ENCODE measurements around the gene THAP3.
"Not testable (repeated sequence)": the region's sequence is repeated elsewhere in the genome, so short reads cannot be mapped to it uniquely, and the experiment has no call there.

Gene THAP3

DNA sequence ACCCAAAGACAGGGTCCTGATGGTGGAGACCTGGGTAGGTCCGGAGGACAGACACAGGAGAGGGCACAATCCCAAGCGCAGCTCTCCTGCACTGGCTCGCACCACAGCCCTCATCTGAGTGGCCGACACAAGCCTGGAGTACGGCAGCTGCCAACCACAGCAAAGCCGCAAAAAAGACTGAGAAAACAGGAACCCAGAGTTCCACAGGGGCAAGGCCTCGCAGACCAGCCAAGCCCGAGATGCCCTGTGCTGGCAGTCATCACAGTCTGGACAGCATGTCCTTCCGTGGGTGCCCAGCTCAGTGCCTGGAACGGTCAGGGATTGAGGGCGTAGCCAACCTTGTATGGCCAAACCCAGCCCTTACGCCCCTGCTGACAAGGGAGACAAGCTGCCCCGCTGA lies 33.4 kb upstream of the THAP3 start:
- DNase-seq (ENCODE audit: low read depth): no peak

- DNase-seq (ENCODE audit: low read depth): no peak
Observed at GRCh38 chr1:6591644-6592043, 33.0 kb upstream of the THAP3 start.

DNA sequence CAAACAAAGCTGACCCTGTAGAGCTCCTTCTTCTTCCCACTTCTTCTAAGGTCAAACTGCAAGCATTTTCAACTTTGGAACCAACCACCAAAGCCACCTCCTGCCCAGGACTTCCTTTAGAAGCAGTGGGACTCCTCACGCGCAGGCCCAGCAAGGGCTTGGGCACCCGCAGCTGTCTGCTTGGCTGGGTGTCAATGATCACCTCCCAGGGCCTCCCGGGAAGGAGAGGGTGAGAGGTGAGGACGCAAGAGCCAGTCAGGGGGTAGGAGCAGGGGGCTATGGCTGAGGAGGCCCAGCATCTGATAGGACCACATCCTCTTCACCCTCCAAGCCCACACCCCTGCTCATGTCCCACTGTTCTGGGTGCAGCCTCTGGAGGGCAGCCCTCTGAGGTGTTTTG lies 32.2 kb upstream of the THAP3 start:
- DNase-seq (ENCODE audit: low read depth): no peak

DNA sequence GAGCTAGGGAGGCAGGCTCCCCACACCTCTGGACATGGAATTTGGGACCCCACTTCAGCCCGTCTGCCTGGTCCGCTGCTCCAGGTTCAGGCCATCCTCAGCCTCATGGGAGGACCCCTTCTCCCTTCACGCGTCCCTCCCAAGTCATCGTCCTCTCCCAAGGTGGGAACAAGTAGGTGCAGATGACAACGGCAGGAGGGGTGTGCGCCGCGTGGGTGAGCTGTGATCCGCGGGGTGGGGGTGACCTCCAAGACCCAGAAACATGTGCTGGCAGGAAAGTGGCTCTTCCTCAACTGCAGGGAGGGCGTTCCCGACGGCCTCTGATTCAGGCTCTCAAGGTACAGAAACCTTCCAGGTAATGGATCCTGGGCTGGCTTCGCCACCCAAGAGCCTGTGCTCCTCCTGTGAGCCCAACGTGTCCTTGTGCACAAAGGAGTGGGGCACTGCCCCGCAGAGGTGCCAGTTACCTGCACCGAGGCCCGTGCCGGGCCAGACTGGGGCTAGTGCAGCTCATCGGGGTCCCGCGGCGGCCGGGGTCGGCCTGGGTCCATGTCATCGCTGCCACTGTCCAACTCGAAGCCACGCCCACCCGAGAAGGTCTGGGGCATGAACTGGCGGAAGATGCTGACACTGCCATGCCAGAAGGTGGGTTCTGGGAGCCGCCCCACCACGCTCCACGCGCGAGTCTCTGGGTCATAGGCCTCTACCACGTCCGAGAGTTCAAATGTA lies 31.6 kb upstream of the THAP3 start:
- DNase-seq (ENCODE audit: low read depth): no peak

GRCh38 chr1:6593810-6594209 lies 30.9 kb upstream of the THAP3 start:
- no peak for DNase-seq (ENCODE audit: low read depth)

DNA sequence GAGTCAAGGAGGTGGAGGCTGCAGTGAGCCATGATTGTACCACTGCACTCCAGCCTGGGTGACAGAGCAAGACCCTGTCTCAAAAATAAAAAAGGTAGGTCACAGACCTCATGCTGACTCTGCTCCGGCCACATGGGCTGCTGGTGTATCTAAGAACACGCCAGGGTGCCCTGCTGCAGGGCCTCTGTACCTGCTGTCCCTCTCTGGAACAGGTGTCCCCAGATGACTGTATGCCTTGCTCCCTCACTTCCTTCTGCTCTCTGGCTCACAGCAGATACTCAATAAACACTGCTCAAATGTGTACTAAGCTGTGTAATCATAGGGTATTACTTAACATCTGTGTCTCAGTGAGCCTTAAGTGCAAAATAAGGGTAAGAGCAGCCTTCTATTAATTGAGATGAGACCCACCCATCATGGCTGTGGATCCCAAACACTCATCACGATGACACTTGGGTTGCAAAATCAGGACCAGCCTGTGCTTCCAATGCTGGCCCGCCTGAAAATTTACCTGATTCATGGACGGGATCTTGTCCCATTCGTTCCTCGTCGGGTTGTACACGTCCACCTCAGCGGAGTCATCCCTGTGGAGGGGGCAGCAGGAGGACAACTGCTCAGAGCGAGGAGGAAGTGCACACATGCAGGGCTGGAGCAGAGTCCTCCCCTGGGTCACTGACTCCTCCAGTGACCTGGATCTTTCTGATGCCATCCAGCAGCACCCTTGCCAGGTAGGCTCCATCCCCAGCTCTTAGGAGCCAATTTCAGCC lies 29.5 kb upstream of the THAP3 start:
- no peak for DNase-seq (ENCODE audit: low read depth)

GRCh38 chr1:6596351-6596750 lies 28.3 kb upstream of the THAP3 start:
- no peak for DNase-seq (ENCODE audit: low read depth)

DNA sequence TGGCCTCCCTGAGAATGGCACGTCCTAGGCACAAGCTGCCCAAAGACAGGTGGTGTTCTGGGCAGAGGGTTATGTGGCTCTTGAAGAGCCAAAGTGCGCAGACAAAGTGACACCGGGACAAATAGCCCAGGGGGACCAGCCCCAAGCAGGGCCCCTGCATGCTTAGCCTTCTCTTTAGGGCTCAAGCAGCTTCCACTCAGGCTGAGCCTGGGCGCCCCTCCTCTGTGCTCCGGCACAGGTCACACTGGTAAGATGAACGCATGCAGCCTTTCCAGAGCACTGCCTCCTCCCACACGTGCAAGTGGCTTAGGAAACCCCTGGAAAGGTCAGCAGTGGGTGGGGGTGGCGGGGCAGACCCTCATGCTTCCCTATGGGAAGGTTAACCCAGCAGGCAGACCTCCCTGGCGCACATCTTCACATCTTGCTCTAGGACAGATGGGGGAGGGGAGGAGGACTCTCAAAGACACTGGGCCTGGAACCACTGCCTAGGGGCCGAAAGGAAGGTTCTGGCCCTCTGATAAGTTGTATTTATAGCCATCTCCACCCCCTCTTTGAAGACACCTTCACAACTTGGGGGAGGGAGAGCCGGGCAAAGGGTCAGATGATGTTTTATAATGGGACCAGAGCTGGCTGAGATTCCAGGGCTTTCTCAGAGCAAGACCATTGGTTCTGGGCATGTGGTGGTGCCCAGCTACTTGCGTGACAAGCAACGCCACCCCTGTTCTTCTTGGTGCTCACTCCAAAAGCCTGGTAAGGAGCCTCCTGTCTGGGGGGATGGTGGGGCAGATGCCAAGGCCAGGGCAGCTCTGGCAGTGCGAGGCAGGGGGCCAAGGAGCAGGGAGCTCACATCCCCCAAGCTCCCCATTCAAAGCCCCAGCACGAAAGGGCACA lies 27.5 kb upstream of the THAP3 start:
- no peak for DNase-seq (ENCODE audit: low read depth)

- no peak for DNase-seq (ENCODE audit: low read depth)
Observed at GRCh38 chr1:6597777-6598131, 26.9 kb upstream of the THAP3 start.

DNA sequence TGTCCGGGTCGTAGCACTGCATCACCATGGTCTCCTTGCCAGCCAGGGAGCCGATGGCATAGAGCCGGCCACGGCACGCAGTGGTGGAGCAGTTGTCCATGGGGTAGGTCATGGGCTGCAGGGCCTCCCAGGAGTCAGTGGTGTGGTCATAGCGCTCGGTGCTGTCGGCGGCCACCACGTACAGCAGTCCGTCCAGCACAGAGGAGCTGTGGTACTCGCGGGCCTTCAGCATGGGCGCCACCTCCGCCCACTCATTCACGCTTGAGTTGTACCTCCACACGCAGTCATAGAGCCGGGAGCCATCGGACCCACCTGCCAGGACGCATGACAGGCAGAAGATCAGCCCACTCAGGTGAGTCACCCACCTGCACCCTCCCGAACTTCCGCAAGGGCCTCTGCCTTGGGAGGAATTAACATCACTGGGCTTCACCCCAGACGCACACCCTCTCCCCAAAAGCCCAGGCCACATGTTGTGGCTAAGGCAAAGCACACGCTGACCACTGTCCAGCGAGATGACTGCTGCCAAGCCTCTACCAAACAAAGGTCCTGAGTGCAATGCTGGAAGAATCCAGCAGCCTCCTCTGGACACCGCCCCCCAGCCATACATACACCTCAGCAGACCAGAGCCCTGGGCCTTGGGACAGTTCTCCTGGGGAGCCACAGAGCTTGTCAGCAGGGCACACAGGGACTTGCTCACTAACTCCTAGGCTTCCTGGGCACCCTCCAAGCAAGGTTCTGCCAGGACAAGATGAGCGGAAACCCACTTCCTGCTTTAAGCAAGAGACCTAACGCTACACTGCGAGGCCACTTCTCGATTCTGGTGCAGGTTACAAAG lies 25.3 kb upstream of the THAP3 start:
- no peak for DNase-seq (ENCODE audit: low read depth)

DNA sequence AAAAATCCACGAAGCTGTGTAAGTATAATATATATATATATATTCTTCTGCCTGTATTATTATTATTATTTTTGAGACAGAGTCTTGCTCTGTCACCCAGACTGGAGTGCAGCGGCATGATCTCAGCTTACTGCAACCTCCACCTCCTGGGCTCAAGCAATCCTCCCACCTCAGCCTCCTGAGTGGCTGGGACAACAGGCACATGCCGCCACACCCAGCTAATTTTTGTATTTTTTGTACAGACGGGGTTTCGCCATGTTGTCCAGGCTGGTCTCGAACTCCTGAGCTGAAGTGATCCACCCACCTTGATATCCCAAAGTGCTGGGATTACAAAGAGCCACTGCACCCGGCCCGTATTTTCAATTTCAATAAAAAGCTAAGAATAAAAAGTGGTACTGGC lies 24.7 kb upstream of the THAP3 start:
- DNase-seq (ENCODE audit: low read depth): not testable (repeated sequence)

GRCh38 chr1:6600410-6601048 lies 24.1 kb upstream of the THAP3 start:
- no peak for DNase-seq (ENCODE audit: low read depth)

DNA sequence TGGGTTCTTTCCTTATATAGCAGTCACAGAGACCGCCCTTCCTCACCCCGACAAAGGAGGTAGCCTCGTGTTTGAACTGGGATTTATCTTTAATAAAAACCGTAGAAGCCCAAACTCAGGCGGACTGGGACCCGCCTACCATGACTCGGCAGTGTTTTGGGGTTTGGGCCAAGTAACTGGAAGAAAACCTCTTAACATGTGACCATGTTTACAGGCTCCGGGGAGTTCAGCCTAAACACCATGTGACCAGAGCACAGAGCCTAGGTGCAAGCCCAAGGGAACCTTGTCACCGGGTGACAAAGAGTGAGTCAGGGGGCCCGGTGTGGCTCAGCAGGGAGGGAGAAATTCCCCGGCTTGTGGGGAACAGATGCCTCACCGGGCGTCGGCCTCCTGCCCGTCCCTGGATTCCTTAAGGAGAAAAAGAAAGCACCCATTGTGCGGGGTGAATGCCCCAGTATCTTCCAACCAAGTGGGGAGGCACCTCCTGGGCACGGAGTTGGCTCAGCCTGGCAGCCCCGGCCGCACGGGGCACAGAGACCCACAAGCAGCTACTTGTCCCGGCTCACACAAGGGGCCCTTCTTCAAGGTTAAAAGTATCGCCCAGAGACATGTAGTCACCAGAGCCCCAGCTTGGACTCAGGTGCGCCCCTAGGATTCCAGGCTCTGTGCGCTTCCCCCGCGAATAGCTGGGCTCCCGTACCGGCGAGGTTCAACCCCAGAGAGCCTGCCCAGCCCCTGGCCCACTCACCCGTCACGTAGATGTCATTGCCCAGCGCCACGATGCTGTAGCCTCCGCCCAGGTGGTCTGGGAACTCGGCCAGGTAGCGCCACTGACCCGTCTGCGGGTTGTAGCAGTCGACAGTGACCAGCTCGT lies 23.4 kb upstream of the THAP3 start:
- DNase-seq (ENCODE audit: low read depth): peak; percentile 79

DNA sequence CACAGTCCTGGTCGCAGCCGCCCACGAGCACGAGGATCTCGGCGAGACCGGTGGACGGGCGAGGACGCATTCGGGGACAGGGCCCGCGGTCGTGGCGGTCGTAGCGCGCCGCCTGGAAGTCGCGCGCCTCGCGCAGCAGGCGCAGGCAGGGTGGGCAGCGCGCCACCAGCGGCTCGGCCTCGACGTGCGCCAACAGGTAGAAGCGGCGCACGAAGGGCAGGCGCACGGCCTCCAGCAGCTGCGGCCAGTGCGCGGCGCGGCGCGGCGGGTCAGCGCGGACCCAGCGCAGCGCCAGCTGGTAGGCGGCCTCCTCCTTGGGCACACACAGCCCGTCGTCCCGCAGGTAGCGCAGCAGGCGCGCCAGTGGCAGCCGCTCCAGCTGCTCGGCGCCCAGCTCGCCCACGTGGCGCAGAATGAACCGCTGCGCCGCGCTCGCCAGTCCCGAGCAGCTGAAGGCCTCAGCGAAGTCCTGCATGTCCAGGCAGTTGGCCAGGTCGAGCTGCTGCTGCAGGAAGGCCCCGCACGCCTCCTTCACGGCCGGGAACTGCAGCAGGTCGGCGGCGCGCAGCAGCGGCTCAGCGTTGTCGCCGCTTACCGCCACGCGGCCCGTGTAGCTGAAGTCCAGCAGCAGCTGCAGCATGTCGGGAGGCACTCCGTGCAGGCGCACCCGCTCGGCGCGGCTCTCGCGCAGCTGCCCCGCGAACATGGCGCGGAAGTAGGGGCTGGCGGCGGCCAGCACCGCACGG lies 22.6 kb upstream of the THAP3 start:
- no peak for DNase-seq (ENCODE audit: low read depth)

- no peak for DNase-seq (ENCODE audit: low read depth)
Observed at GRCh38 chr1:6602669-6603237, 21.9 kb upstream of the THAP3 start, which contains the start of gene KLHL21. Gene KLHL21, minus strand, starts transcription at chr1:6602869. Its CDS starts 52 bp downstream, at chr1:6602817.

- no peak for DNase-seq (ENCODE audit: low read depth)
Observed at GRCh38 chr1:6603238-6603914, 21.3 kb upstream of the THAP3 start.

DNA sequence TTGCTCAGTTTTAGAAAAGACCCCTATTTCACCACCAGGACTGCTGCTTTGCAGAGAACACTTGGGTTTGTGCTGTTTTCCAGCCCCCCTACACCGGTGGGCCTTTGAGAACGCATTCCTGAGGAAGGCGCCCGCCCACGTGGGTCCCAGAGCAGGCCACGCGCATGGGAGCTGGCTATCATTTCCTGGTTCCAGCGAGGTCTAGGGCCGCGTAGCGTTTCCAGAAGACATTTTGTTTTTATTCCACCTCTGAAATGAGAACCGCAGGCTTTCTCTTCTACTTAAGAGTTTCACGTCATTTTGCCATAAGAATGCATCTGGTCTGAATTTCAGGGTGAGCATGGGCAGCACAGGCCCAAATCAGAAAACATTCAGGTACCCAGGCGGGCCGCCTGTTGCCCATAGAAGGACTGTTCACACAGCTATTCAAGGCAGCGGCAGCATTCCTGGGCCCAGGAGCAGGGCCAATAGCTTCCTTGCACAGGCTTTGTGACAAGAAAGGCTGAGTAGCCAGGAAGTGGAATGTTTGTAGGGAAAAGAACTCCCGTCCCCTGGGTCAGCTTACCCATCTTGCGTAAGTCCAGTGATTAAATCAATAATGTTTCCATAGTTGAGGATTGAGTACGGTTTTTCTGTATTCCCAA lies 20.6 kb upstream of the THAP3 start:
- DNase-seq (ENCODE audit: low read depth): peak; percentile 65

Data from non-pigmented ciliary epithelial cell (primary cell).